Measurements from ENCODE around the gene AGFG2.

DNA sequence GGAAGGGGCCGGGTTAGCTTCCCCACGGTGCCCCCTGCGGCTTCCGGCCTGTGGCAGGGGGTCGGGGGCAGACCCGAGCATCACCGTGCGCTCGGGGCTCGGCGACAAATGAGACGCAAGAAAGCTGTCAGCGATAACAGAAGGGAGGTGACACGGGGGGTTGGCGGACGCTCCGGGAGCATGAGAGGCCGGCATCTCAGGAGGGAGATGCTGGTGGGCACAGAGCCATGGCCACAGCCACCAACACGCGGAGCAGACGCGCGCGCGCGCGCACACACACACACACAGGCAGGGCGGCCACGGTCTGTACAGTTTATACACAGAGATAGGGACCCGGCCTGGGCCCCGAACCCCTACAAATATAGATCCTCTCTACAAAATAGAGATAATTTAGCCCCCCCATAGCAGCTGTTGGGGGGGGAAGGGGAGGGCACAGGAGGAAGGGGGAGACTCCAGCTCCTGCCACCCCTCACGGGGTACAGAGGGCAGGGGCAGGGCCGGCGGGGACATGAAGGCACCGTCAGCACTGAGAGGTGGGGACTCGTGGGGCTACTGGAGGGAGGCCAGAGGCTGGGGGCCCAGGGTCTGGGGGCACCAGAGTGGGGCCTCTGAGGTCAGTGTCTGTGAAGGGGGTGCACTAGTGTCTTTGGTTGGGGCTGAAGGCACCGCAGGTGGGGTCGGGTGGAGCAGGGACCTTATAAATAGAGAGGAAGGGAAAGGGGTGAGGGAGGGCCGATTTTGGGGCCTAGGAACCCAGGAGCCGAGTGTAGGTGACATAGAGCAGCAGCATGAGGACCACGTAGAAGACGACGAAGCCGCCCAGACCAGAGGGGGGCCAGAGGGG is 35.6 kb downstream of the AGFG2 start:
- TF ChIP-seq, protein P1, sequence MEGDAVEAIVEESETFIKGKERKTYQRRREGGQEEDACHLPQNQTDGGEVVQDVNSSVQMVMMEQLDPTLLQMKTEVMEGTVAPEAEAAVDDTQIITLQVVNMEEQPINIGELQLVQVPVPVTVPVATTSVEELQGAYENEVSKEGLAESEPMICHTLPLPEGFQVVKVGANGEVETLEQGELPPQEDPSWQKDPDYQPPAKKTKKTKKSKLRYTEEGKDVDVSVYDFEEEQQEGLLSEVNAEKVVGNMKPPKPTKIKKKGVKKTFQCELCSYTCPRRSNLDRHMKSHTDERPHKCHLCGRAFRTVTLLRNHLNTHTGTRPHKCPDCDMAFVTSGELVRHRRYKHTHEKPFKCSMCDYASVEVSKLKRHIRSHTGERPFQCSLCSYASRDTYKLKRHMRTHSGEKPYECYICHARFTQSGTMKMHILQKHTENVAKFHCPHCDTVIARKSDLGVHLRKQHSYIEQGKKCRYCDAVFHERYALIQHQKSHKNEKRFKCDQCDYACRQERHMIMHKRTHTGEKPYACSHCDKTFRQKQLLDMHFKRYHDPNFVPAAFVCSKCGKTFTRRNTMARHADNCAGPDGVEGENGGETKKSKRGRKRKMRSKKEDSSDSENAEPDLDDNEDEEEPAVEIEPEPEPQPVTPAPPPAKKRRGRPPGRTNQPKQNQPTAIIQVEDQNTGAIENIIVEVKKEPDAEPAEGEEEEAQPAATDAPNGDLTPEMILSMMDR (IDR thresholded peaks at IDR 0.05; ENCODE audit: low read depth, low read length) = no peak
- no peak for TF ChIP-seq EZH2phosphoT487 (IDR thresholded peaks at IDR 0.05; ENCODE audit: low read depth)
